MCF 10A (cell line): ENCODE results near the gene TERB1. TPM values are rescaled to one million over a fixed set of nuclear protein-coding genes. Genes with fewer than 3 reads are reported as not detected.

Experiments
- BruUV-seq: library from RNA; stranded (reverse); fragments of 400-500 nt; replicated peaks from 2 replicates; lab custom pipeline; 2021; lab: Mats Ljungman, UMichigan
- CTCF ChIA-PET: fragments of 300-600 bp; sonication (Branson Sonifier 250); formaldehyde crosslinking; extraction: SDS; loops from one replicate; lab custom pipeline; 2021; ENCODE audit warnings: antibody characterized with exemption, inconsistent platforms; lab: Yijun Ruan, JAX
- POLR2A ChIA-PET: fragments of 300-600, 350-650 bp; sonication (Branson Sonifier 250); formaldehyde crosslinking; extraction: SDS; loops from one replicate; lab custom pipeline; 2020; ENCODE audit warnings: antibody characterized with exemption, inconsistent platforms; lab: Yijun Ruan, JAX
- DNase-seq: peaks from one replicate; pipeline ENCODE4 v3.0.0-alpha.2; 2018; ENCODE audit not compliant: unreplicated experiment
- H3K27ac Mint-ChIP-seq: one replicate; pipeline ENCODE4 v1.8.0; 2022; ENCODE audit warnings: mild to moderate bottlenecking, low read depth, mixed read lengths; ENCODE audit not compliant: unreplicated experiment
- H3K27me3 Mint-ChIP-seq: one replicate; pipeline ENCODE4 v1.8.0; 2022; ENCODE audit warnings: mixed read lengths; ENCODE audit not compliant: insufficient read depth, unreplicated experiment
- H3K36me3 Mint-ChIP-seq: one replicate; pipeline ENCODE4 v1.8.0; 2022; ENCODE audit warnings: mild to moderate bottlenecking, moderate library complexity, mixed read lengths; ENCODE audit not compliant: insufficient read depth, unreplicated experiment
- H3K4me1 Mint-ChIP-seq: one replicate; pipeline ENCODE4 v1.8.0; 2022; ENCODE audit warnings: mixed read lengths; ENCODE audit not compliant: insufficient read depth, unreplicated experiment
- H3K4me3 Mint-ChIP-seq: one replicate; pipeline ENCODE4 v1.8.0; 2022; ENCODE audit warnings: mild to moderate bottlenecking, moderate library complexity, mixed read lengths; ENCODE audit not compliant: unreplicated experiment
- H3K9me3 Mint-ChIP-seq: one replicate; pipeline ENCODE4 v1.8.0; 2022; ENCODE audit warnings: mixed read lengths; ENCODE audit not compliant: unreplicated experiment
- intact Hi-C: fragments of 100-400 bp; cut with micrococcal nuclease; formaldehyde crosslinking; loops from 2 replicates; pipeline ENCODE4 v1.14.1; 2022
- total RNA-seq: library from RNA; stranded (reverse); gene quantifications from 2 replicates; pipeline ENCODE4 v1.2.3, GENCODE V29; 2022
- TF ChIP-seq, protein P1 (sequence below): fragments of 200-600 bp; IDR thresholded peaks from one replicate; pipeline ENCODE4 v1.8.0; 2022; ENCODE audit warnings: antibody characterized with exemption, mild to moderate bottlenecking; ENCODE audit not compliant: unreplicated experiment

TERB1 gene
- total RNA-seq, 1 experiment from 2014 or later: 0.26 TPM

DNA sequence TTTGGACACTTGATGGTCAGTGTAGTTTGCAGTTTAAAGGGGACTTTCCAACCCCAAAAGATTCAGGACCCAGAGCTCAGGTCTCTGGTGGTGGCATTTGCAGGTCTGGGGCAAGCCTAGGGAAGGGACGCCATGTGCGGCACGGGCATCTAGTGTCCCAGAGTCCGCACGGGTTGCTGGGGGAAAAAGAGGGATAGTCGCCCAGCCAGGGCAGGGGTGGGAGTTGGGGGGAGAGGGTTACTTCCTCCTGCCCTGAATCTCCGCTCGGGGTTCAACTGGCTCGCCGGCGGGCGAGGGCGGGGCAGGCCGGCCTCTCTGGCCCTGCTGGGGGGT is 42.6 kb upstream of the TERB1 start:
- CTCF ChIA-PET: interaction anchor here (0.6 to 3.4 kb wide), 6 partner anchors 13 to 500 kb away, joined by 3 to 29 read pairs (median 6); partner anchors contain the start of gene NAE1
- TF ChIP-seq, protein P1, sequence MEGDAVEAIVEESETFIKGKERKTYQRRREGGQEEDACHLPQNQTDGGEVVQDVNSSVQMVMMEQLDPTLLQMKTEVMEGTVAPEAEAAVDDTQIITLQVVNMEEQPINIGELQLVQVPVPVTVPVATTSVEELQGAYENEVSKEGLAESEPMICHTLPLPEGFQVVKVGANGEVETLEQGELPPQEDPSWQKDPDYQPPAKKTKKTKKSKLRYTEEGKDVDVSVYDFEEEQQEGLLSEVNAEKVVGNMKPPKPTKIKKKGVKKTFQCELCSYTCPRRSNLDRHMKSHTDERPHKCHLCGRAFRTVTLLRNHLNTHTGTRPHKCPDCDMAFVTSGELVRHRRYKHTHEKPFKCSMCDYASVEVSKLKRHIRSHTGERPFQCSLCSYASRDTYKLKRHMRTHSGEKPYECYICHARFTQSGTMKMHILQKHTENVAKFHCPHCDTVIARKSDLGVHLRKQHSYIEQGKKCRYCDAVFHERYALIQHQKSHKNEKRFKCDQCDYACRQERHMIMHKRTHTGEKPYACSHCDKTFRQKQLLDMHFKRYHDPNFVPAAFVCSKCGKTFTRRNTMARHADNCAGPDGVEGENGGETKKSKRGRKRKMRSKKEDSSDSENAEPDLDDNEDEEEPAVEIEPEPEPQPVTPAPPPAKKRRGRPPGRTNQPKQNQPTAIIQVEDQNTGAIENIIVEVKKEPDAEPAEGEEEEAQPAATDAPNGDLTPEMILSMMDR: no peak
- peaks cover 7% of the 10 kb centered on the region for H3K4me1 Mint-ChIP-seq
- intact Hi-C loops: no loop called here
- no peak for DNase-seq
- H3K4me3 Mint-ChIP-seq: no peak overlapping the region
- no TSS peak for BruUV-seq
- H3K27ac Mint-ChIP-seq: no peak overlapping the region
- peaks cover 11% of the 10 kb centered on the region for H3K27me3 Mint-ChIP-seq
- H3K36me3 Mint-ChIP-seq: peaks cover 6% of the 10 kb centered on the region
- peaks cover 1% of the 10 kb centered on the region for H3K9me3 Mint-ChIP-seq
- POLR2A ChIA-PET: interaction anchor here (0.7 to 1.0 kb wide), 2 partner anchors 13 to 21 kb away, joined by 3 to 4 read pairs; partner anchors contain the start of gene NAE1

DNA sequence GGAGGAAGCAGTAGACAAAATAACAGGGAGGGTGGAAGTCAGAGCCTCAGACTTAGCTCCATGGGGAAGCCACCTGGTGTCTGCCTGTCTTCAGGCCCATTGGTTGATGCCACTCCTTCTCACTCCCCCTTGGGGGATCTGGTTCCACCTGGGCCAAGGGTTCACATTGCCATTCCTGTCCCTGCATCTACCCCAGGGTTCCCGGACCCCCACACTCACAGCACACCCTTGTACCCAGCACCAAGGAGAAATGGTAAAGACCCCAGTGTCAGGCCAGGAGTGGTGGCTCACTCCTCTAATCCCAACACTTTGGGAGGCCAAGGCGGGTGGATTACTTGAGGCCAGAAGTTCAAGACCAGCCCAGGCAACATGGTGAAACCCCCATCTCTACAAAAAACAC is 41.8 kb upstream of the TERB1 start:
- ChIA-PET POLR2A (interaction anchor here (1.0 kb wide), 1 partner anchor 13 kb away, joined by 3 read pairs; the partner anchor contains the start of gene NAE1), CTCF (interaction anchor here (0.6 to 3.4 kb wide), 8 partner anchors 9 to 499 kb away, joined by 3 to 29 read pairs (median 6); partner anchors contain the start of gene NAE1)
- H3K27me3 Mint-ChIP-seq: peaks cover 19% of the 10 kb centered on the region
- intact Hi-C loops: no loop called here
- no TSS peak for BruUV-seq
- peak overlapping the region; percentile 7 for H3K27ac Mint-ChIP-seq
- peaks cover 7% of the 10 kb centered on the region for H3K4me1 Mint-ChIP-seq
- DNase-seq: no peak
- peaks cover 9% of the 10 kb centered on the region for H3K9me3 Mint-ChIP-seq
- TF ChIP-seq, protein P1: no peak
- peaks cover 6% of the 10 kb centered on the region for H3K36me3 Mint-ChIP-seq
- no peak overlapping the region for H3K4me3 Mint-ChIP-seq

DNA sequence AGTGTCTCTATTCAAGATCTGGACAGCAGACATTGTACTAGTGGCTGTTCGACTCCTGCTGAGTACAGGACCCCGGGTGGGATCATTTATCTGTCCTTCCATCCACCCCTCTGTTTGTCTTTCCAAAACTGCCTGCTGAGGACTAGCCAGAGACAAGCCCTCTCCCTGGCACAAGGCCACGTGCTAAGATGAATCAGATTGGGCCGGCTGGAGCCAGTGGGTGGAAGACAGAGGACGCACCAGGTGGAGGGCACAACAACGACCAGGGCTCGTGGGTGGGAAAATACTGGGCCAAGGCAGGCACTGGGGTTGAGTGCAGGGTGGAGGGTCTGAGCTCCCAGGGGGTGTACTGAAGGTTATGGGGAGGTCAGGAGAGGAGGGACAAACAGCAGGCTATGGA is 41.4 kb upstream of the TERB1 start:
- TF ChIP-seq, protein P1: no peak
- POLR2A ChIA-PET: interaction anchor here (1.0 kb wide), 1 partner anchor 12 kb away, joined by 3 read pairs; the partner anchor contains the start of gene NAE1
- no TSS peak for BruUV-seq
- CTCF ChIA-PET: interaction anchor here (1.1 to 3.4 kb wide), 6 partner anchors 9 to 30 kb away, joined by 4 to 29 read pairs (median 8); partner anchors contain the start of gene NAE1
- peak overlapping the region; percentile 7 for H3K27ac Mint-ChIP-seq
- peak; percentile 74 for DNase-seq
- intact Hi-C loops: no loop called here
- H3K4me3 Mint-ChIP-seq: no peak overlapping the region
- H3K36me3 Mint-ChIP-seq: peaks cover 6% of the 10 kb centered on the region
- H3K4me1 Mint-ChIP-seq: peaks cover 7% of the 10 kb centered on the region
- H3K9me3 Mint-ChIP-seq: peaks cover 10% of the 10 kb centered on the region
- H3K27me3 Mint-ChIP-seq: peaks cover 22% of the 10 kb centered on the region

DNA sequence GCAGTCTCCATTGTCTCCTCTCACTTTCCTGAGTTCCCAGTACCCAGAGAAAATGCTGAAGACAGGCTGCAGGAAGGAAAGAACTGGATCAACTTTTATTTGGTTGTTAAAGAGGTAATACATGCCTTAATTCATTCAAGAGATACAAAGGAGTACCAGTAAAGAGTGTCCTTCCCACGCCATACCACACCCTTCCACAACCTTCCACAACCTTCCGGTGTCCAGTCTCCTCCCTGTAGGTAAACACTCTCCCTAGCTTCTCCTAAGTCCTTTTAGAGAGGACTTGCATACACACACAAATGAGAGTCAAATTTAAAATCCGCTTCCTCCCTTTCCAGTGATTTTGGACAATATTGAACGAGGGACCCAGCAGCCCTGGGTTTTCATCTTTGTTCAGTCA is 40.0 kb upstream of the TERB1 start:
- POLR2A ChIA-PET: interaction anchor here (0.8 kb wide), 1 partner anchor 11 kb away, joined by 3 read pairs; the partner anchor contains the start of gene NAE1
- no peak for DNase-seq
- peaks cover 10% of the 10 kb centered on the region for H3K9me3 Mint-ChIP-seq
- peaks cover 7% of the 10 kb centered on the region for H3K4me1 Mint-ChIP-seq
- H3K27ac Mint-ChIP-seq: no peak overlapping the region
- H3K36me3 Mint-ChIP-seq: peaks cover 6% of the 10 kb centered on the region
- TF ChIP-seq, protein P1: no peak
- no TSS peak for BruUV-seq
- intact Hi-C loops: no loop called here
- peaks cover 22% of the 10 kb centered on the region for H3K27me3 Mint-ChIP-seq
- H3K4me3 Mint-ChIP-seq: no peak overlapping the region
- CTCF ChIA-PET: interaction anchor here (0.6 to 3.4 kb wide), 5 partner anchors 11 to 31 kb away, joined by 4 to 29 read pairs (median 8); partner anchors contain the start of gene NAE1
